ENCODE measurements around the gene MRPS34.
A peak's percentile ranks its signal among the peaks of the same experiment; 100 is the strongest.

The MRPS34 gene

DNA sequence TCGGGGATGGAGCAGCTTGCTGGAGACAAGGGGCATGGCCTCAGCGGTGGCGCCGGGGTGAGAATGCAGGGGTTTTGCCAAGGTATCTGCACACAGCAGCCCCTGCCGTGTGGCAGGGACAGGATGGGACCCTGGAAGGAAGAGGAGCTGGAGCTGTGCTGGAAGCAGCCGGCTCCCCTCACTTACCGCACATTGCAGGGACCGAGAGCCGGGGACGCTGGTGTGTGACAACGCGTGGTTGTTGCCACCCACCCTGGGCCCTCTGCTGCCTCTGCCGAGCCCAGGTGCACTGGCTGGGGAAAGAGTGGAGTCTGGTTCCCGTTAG, 12.9 kb upstream of the MRPS34 start:
- TF ChIP-seq ZFX (IDR thresholded peaks at IDR 0.05; ENCODE audit: borderline replicate concordance): no peak
- no peak for TF ChIP-seq CTCF (IDR thresholded peaks at IDR 0.05)
- no peak overlapping the region for H3K27ac ChIP-seq

DNA sequence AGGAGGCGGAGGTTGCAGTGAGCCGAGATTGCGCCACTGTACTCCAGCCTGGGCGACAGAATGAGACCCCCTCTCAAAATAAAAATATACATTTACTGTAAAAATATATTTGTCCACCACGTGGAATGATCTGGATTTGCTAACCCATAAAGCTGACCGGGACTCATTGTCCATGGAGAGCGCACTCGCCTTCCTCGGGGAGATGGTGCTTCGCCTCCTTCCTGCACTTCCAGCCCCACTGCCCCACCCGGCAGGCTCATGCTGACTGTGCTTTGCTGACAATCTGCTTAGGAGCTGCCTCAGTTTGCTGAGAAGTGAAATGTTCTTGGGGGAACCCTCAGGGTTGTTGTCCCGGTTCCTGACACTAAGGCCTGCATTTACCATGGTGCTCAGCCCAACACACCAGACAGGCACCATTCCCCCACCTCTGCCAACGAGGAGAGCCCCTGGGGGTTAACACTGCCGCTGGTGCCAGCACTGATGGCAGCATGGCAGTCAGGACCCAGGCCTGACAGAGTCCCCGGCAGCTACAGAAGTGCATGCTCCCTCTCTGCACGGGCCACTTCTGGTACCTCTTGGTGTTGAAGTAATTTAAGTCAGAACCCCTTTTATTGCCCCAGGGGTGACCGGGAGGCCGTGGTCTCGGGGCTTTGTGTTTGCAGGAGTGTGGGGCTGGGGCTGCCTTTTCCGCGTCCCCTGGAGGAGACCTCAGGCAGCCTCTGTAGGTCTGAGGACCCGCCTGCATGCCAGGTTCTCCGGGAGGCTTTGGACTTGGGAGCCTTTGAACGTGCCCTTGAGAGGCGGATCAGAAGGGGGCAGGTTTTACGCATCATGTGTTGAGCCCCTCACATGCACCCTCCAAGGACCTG, 12.3 kb upstream of the MRPS34 start:
- H3K27ac ChIP-seq: no peak overlapping the region
- TF ChIP-seq CTCF (IDR thresholded peaks at IDR 0.05): no peak
- no peak for TF ChIP-seq ZFX (IDR thresholded peaks at IDR 0.05; ENCODE audit: borderline replicate concordance)

- H3K27ac ChIP-seq: peak within 1 kb of the TSS; percentile 93
- TF ChIP-seq ZFX (IDR thresholded peaks at IDR 0.05; ENCODE audit: borderline replicate concordance) (no peak), CTCF (IDR thresholded peaks at IDR 0.05) (no peak)
Measured at GRCh38 chr16:1782408-1783264, 9.7 kb upstream of the MRPS34 start, which contains the start of the genes NUBP2 and SPSB3. TSS of gene NUBP2 (plus strand) at chr16:1782960. CDS start at chr16:1783021, 61 bp downstream. TSS of gene SPSB3 (minus strand) at chr16:1782571. CDS start at chr16:1781483, 1,088 bp downstream.

DNA sequence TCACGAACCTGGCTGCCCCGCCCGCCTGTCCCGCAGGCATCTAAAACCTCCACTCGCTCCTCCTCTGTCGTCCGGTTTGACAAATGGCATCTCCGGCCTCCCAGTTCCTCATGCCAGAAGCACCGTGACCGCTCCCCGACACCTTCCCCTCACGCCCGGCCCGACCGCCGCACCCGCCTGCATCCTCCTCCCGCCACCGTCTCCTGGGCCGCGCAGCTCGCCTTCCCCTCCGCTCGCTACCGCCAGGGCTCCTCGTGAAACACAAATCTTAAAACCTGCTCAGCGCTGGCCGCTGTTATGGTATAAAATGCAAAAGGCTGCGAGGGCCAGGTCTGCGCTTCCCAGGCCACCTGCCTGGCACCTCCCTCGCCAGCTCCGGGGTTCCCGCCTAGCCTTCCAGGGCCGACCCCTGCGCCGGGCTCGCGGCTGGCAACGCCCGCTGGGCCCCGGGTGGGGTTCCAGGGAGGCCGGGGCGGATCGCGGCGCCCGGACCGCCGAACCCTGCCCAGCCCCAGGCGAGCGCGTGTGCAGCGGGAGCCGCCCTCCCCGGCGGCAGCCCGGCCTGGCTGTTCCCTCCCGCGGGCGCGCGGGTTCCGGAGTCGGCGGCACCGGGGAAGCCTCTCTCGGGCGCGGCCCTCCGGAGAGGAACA, 8.9 kb upstream of the MRPS34 start:
- TF ChIP-seq CTCF (IDR thresholded peaks at IDR 0.05): no peak
- TF ChIP-seq ZFX (IDR thresholded peaks at IDR 0.05; ENCODE audit: borderline replicate concordance): no peak
- peak overlapping the region; percentile 93 for H3K27ac ChIP-seq

- no peak for TF ChIP-seq CTCF (IDR thresholded peaks at IDR 0.05)
- no peak for TF ChIP-seq ZFX (IDR thresholded peaks at IDR 0.05; ENCODE audit: borderline replicate concordance)
- H3K27ac ChIP-seq: peak overlapping the region; percentile 93
Measured at GRCh38 chr16:1781254-1781653, 8.3 kb upstream of the MRPS34 start.

DNA sequence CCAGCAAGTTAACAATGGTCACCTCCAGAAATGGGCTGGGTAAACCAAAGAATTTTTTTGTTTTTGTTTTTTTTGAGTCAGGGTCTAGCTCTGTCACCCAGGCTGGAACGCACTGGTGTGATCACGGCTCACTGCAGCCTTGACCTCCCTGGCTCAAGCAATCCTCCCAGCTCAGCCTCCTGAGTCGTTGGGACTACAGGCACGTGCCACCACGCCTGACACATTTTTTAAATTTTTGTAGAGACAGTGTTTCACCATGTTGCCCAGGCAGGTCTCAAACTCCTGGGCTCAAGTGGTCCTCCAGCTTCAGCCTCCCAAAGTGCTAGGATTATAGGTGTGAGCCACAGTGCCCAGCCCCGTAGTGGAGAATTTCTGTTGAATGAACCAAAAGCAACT, 7.7 kb upstream of the MRPS34 start:
- TF ChIP-seq CTCF (IDR thresholded peaks at IDR 0.05) (no peak), ZFX (IDR thresholded peaks at IDR 0.05; ENCODE audit: borderline replicate concordance) (no peak)
- peak overlapping the region; percentile 93 for H3K27ac ChIP-seq
